GM20431 (cell line): ENCODE measurements around the gene PITPNC1.
"Not testable (repeated sequence)": the region's sequence is repeated elsewhere in the genome, so short reads cannot be mapped to it uniquely, and the experiment has no call there.

Source experiments
- in situ Hi-C: fragments of 300-500 bp; cut with MseI, MboI; formaldehyde crosslinking; loops from one replicate; pipeline ENCODE4 v1.15.0; 2020; ENCODE audit warnings: low sequenced_read_pairs; ENCODE audit not compliant: unreplicated experiment

Gene PITPNC1

DNA sequence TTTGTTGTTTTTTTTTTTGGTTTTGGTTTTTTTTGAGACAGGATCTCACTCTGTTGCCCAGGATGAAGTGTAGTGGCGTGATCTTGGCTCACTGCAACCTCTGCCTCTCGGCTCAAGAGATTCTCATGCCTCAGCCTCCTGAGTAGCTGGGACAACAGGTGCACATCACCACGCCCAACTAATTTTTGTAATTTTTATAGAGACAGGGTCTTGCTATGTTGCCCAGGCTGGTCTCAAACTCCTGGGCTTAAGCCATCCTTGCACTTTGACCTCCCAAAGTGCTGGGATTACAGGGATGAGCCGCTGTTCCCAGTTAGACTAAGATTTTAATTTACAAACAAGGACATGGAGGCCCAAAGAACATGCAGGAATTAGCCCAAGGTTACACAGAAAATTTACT lies 248.9 kb downstream of the PITPNC1 start:
- in situ Hi-C loops: no loop called here

DNA sequence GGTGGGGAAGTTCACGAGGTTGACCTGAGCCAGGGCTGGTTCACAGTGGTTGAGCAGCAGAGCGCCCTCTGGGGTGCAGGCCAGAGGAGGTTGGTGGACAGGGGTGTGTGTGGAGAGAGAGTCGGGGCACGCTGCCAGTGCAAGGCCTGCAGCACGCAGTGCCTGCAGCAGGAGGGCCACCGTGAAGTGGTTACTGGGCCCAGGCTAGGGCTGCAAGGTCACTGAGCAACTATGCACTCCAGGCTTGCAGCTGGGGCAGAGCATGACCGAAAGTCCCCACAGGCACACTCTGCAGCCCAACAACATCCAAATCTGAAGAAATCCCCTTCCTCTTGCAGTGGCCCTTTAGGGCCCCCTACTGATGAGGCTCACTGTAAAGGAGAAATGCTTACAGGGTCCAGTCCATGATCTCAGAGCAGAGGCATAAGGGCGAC lies 251.5 kb downstream of the PITPNC1 start:
- in situ Hi-C loops: no loop called here

DNA sequence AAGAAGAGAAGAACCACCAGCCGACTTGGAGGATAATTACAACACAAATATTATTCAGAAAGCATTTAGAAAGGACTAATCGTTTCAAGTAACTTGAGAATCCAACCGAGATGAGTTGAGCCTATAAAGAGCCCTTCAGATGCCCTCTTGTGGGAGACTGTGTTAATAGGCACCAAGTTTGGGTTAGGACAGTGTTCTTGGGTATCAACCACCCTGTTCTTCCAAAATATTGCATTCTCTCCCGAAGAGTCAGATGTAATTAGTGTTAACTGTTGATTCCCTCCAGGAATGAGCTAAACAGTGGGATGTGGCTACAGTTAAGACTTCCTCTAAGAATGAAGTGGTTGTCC lies 252.9 kb downstream of the PITPNC1 start:
- in situ Hi-C loops: no loop called here

DNA sequence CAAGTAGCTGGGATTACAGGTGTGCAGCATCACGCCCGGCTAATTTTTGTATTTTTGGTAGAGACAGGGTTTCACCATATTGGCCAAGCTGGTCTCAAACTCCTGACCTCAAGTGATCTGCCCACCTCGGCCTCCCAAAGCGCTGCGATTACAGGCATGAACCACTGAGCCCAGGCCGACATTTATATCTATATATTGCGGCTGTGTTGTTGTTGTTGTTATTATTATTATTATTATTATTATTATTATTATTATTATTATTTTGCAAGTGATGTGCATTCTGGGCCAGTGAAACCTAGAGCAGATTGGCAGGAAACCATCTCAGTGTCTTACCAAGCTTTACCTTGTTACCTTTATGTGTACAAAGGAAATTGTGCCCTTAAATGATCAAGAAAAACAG lies 253.8 kb downstream of the PITPNC1 start:
- in situ Hi-C loops: not testable (repeated sequence)

DNA sequence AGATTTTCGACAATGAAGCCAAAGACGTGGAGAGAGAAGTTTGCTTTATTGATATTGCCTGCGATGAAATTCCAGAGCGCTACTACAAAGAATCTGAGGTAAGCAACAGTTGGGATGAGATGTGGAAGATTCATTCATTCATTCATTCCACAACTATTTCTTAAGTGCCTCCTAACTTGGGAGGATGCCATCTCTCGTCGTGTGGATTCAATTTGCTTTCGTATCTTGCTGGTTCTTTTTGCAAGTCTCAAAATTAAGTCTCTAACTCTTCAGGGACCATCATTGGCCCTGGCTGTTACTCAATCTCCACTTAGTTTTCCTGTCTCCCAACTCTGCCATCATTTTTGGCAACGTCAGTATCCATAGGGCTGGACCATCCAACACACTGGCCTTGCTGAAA lies 255.1 kb downstream of the PITPNC1 start:
- in situ Hi-C loops: no loop called here

DNA sequence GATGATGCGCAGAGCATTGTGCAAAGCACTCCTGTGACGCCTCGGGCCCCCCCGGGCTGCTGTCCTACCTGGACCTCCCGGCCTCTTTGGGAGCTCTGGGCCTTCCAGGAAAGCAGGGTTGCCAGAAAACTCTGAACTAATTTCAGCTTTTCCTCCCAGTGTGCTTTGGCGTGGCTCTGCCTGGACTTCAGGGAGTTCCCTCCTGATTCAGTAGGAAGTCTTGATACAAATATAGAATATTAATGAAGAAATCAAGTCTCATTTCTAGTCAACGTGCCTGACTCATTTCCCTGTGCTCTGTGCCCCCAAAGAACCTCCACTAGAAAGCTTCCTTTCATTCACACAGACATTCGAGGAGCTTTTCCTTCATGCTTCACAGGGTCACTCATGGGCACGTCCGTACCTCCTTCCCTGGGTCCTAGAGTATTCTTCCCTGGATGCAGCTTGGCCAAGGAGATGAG lies 256.7 kb downstream of the PITPNC1 start:
- in situ Hi-C loops: no loop called here

DNA sequence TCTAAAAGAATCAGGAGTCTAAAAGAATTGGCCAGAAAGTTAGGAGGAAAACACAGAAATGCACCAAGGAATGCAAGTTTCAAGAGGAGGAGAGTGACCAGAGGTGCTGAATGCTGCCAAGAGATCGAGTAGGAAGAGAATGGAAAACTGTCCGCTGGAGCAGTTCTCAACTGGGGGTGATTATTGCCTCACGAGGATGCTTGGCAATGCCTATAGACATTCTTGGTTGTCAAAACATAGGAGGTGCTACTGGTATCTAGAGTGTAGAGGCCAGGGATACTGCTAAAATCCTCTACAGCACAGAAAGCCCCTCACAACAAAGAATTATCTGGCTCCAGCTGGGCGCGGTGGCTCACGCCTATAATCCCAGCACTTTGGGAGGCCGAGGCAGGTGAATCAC lies 258.6 kb downstream of the PITPNC1 start:
- in situ Hi-C loops: no loop called here

DNA sequence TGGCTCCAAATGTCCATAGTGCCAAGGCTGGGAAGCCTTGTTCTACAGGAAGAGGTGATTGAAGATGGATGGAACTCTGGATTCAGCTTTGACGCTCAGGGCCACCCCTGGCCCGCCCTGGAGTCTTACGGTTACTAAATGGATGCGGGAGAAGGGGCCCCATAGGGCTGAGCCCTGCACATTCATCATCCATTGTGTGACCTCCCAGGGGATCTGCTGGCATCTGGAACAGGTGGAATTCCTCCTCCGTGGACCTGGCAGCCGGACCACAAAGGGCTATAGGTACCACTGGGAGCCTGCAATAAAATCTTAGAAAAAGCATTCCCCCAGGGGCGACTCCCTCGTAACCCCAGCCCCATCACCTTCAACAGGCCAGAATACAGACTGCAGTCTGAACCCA lies 259.2 kb downstream of the PITPNC1 start:
- in situ Hi-C loops: no loop called here

DNA sequence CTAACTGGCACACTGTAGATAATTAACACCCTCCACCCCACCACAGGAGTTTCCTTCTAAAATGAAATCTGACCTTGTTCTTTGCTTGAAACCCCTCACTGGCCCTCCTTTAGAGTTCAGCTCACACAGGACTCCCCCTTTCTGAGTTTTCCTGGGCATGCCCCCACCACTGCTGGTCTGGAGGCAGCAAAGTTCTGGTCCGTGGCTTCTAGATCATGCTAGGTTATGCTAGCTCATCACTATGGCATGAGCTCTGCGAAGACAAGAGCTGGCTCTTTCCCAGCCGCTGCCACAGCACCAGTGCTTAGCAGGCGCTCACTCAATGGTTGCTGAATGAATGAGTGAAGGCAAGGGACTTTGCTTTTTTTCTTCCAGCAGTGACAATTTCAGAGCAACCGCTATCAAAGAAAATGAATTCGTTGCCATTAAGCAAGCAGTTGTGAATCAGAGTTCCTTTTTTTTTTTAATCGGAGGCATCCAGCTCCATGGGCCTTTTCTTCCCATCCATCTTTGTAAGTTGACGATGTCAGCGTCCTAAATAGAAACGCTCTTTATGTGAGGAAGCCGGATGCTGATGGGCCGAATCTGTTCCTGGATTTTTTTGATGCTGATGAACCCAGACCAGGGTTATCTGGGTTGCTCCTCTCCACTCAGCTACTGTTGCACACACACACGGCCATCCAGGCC lies 259.9 kb downstream of the PITPNC1 start:
- in situ Hi-C loops: no loop called here

DNA sequence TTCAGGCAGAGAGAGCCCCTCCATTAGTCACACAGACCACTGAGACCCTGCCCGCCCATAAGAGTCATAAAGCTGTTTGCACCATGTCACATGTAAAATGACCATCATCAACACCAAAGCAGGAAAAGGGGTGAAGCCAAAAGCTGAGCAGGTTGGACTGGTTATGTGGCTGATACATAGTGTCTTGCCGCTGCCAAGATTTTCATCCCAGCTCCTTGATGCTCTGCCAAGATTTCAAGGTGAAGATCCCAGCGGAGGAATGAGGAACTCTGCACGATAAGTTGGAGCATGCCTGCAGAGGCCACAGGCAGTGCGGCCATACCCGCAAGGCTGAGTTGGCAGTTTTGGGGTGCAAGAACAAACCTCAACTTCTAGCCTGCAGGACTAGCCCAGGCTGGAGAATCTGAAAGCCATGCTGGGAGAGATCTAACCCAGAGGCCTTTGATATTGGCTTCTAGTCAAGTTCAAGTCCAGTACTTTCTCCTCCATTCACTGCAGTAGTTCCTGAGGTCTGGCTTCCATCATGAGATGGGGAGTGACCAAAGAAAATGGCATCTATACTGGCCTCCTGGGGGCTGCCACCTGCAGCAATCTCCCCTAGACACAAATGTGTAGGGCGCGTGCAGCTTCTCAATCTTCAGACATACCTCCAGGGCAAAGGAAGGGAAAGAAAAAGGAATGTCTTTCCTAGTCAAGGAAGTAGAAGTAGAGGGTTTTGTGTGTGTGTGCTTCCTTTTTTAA lies 261.0 kb downstream of the PITPNC1 start:
- in situ Hi-C loops: no loop called here

DNA sequence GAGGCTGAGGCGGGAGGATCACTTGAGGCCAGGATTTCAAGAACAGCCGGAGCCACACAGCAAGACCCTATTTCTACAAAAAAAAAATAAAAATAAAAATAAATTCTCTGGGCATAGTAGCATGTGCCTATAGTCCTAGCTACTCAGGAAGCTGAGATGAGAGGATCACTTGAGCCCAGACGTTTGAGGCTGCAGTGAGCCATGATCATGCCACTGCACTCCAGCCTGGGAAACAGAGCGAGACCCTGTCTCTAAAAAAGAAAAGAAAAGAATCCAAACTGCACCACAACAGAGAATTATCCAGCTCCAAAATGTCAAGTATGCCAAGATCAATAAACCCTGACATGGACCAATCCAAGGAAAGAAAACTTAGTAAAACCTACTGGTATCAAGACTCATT lies 261.8 kb downstream of the PITPNC1 start:
- in situ Hi-C loops: no loop called here

DNA sequence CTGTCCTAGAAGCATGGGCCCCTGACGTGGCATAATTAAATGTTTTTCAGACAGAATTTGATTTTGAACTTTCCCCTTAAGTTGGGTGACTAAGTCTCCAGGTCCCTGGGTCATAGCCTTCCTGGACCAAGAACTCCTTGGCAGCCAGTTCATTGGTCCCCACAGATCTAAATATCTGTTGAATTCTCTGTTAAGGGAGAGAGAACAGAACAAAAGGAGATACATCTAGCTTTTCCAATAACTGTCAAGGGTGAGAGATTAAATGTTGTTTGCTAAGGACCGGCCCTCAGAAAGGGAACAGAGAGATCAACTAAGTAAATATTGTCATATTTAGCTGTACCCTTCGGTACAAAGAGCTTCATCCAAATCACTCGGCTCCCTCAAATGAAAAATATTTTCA lies 262.5 kb downstream of the PITPNC1 start:
- in situ Hi-C loops: no loop called here

DNA sequence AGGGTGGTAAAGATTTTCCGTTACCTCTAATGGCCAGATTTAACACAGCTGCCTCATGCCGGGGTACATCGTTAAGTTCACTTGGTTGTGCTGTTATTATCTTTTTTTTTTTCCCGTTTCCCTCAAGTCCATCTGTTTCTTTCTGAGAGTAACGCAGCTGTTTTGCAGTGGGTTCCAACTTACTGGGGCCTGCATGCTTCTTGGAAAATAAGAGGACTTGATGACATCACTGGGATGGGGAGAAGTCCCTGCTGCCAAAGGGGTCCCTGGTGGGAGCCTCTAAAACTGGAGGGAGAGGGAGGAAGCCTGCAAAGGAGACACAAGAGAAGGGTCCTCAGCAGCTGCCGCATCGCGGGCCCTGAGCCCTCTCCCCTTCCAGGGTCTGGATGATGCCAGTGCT lies 262.9 kb downstream of the PITPNC1 start:
- in situ Hi-C loops: no loop called here

DNA sequence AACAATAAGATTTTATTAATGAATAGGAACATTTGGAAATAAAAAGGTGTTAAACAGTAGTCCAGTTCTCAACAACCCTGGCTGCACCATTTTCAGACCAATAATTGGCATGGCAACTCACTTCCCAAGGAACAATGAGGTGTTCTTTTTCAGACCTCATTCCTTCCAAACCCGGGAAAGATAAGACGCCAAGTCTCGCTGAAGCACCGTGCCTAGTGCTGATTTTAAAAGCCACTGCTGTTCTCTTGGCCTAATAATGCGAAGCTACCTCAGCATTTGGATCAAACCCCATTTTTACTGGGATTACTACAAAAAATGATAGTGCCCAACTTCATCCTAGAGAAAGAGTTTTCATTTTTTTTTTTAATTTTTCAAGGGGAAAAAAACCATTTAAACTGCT lies 265.4 kb downstream of the PITPNC1 start:
- in situ Hi-C loops: no loop called here

DNA sequence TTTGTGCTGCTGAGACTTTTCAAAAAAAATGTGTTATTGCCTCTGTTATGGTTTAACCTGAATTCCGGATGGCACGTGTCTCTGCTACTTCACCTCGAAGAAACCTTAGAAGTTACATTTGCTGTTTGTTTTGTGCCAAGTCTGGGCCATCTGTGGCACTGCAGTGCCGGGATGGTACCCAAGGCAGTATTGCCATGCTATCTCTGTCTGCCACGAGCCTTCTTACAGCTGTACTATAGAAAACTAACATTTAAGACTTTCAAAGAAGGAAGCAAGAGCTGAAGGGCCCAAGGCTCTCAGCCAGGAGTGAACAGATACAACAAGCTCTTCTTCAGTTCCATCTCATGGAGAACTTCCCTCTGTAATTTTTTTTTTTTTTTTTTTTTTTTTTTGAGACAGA lies 267.0 kb downstream of the PITPNC1 start:
- in situ Hi-C loops: no loop called here

DNA sequence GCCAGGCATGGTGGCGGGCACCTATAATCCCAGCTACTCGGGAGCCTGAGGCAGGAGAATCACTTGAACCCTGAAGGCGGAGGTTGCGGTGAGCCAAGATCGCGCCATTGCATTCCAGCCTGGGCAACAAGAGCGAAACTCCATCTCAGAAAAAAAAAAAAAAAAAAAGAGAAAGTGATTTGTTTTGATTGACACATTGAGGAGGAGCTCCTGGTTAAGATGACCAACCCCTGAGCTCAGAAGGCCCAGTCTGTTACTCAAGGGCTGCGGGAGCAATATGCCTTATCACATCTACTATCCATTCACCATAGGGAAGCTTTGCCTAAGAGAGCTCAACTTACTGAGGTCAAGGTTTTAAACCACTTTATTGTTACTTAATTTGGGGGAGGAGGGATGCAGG lies 268.1 kb downstream of the PITPNC1 start:
- in situ Hi-C loops: not testable (repeated sequence)

DNA sequence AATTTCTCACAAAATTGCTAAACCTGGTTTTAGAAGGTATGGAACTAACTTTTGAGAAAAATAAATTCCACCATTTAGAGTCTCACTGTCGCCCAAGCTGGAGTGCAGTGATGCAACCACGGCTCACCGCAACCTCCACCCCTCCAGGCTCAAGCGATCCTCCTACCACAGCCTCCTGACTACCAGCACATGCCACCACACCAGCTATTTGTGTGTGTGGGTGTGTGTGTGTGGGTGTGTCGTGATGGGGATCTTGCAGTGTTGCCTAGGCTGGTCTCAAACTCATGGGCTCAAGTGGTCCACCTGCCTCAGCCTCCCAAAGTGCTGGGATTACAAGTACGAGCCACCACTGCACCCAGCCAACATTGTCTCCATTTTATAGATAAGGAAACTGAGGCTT lies 269.4 kb downstream of the PITPNC1 start:
- in situ Hi-C loops: no loop called here

DNA sequence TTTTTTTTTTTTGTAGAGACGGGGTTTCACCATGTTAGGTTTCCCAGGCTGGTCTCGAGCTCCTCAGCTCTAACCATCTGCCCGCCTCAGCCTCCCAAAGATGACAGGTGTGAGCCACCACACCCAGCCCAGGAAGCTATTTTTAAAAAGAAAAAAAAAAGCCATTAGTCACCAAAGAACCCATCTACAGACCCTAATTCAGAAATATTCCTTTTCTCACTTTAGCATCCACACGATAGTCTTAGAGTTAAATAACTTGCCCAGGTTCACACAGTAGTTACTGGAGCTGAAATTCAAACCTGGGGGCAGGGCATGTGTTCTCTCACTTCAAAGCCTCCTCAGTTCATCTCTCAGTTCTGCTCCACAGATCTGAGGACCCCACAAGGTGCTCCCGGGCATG lies 270.4 kb downstream of the PITPNC1 start:
- in situ Hi-C loops: no loop called here

DNA sequence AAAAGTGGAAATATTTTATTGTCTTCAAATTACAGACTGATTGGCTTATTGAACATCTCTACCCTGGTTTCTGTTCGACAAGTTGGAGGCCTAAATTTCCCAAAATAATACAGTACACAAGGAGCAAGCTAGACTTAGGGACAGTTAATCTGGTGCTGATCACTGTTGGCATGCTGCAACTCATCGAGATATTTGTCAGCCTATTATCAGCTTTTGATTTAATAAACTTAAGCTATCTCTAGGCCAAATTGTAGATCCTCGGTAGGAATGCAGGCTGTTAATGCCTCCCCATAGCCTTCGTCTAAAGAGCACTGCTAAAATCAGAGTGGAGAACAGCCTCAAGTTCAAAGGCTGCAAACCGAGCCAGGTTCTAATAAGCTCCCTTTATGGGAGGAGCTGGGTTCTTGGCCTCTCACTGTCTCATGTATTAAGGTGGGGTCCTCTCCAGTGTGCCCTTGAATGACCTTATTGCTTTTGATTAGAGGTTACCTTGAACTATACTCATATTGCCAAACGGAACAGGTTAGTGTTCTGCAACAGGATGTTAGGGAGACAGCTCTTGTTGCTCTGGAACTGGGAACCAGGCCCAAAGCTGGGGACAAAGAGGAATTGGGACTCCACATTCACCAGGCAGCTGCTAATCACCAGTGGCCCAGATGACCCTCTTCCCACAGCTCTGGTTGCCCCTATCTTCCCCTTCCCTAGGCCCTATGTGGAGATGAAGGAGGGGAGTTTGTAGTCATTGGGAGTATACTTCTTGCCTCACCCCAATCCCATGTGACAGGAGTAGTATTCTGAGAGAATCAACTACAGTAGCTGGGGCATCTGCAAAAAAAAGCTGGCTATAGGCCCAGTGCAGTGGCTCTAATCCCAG lies 271.2 kb downstream of the PITPNC1 start:
- in situ Hi-C loops: no loop called here

DNA sequence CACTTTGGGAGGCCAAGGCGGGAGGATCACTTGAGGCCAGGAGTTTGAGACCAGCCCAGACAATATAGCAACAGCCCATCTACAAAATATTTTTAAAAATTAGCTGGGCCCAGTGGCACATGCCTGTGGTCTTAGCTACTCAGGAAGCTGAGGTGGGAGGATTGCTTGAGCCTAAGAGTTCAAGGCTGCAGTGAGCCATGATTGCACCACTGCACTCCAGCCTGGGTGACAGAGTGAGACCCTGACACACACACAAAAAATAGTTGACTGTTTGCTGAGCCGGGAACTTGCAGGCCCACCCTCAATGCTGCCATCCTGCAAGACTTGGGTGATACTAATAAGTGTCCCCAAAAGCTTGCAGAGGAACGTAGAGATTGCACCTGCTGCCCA lies 271.8 kb downstream of the PITPNC1 start:
- in situ Hi-C loops: not testable (repeated sequence)

DNA sequence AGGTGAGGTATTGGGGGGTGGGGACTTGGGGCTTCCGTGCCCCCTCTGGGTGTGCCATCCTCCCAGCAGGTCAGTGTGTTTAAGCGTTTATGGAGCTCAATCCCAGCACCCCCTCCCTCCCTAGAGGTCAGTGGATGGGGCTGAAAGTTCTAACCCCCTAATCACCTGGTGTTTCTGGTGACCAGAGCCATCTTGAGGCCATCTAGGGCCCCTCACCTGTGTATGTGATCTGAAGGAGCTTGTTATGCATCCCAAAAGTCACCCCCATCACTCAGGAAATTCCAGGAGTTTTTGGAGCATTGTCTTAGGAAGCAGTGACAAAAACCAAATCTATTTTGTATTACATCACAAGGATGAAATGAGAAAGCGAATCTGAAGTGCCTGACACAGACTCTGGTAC lies 272.8 kb downstream of the PITPNC1 start:
- in situ Hi-C loops: no loop called here
